Nucleus accumbens (tissue), 56 donors: Measurements from ENCODE around the gene SLC26A8.
"Not testable (repeated sequence)": the region's sequence is repeated elsewhere in the genome, so short reads cannot be mapped to it uniquely, and the experiment has no call there.

ENCODE experiments used
- DNase-seq, 56 donors: peaks; one replicate each; lab custom pipeline; 2025; lab: John Stamatoyannopoulos, UW

Gene SLC26A8

DNA sequence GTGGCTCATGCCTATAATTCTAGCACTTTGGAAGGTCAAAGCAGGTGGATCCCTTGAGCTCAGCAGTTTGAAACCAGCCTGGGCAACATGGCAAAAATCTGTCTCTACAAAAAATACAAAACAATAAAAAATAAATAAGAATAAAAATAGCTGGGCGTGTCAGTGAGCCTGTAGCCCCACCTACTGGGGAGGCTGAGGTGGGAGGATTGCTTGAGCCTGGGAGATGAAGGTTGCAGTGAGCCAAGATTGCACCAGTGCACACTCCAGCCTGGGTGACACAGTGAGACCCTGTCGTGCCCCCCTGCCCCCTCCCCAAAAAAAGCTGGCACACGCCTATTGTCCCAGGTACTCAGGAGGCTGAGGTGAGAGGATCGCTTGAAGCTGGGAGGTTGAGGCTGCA, 68.5 kb downstream of the SLC26A8 start:
- no peak for DNase-seq

- DNase-seq: peak in 3 of 56 donors; percentile 3 to 7 (median 7)
Measured at GRCh38 chr6:35955521-35955920, 68.9 kb downstream of the SLC26A8 start.

GRCh38 chr6:35955071-35955470, 69.4 kb downstream of the SLC26A8 start:
- no peak for DNase-seq

DNA sequence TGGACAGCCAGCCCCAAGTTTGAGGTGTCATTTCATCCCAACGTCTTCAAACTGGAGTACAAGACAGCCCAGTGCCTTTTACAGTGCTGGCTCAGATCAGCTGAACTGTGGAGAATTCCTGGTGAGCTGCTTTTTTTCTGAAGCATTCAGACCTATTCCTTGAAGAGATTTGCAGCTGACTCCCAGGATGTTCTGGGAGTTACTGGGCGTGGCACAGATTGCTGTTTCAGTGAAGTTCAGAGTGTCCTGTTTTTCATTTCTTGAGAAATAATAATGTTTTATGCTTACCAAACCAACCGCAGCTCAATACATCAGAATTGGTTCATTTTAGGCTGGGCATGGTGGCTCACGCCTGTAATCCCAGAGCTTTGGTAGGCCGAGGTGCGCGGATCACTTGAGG, 70.1 kb downstream of the SLC26A8 start:
- DNase-seq: no peak

- DNase-seq: no peak
Measured at GRCh38 chr6:35948725-35949124, 75.7 kb downstream of the SLC26A8 start.

GRCh38 chr6:35945650-35946025, 78.8 kb downstream of the SLC26A8 start:
- DNase-seq: no peak

GRCh38 chr6:35943390-35943789, 81.1 kb downstream of the SLC26A8 start:
- no peak for DNase-seq

- DNase-seq: no peak
Measured at GRCh38 chr6:35942355-35942754, 82.1 kb downstream of the SLC26A8 start.

DNA sequence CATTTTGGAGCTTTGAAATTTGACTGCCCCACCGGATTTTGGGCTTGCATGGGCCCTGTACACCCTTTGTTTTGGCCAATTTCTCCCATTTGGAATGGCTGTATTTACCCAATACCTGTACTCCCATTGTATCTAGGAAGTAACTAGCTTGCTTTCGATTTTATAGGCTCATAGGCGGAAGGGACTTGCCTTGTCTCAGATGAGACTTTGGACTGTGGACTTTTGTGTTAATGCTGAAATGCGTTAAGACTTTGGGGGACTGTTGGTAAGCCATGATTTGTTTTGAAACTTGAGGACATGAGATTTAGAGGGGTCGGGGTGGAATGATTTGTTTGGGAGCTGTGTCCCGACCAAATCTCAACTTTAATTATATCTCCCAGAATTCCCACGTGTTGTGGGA, 83.3 kb downstream of the SLC26A8 start:
- DNase-seq: not testable (repeated sequence)

DNA sequence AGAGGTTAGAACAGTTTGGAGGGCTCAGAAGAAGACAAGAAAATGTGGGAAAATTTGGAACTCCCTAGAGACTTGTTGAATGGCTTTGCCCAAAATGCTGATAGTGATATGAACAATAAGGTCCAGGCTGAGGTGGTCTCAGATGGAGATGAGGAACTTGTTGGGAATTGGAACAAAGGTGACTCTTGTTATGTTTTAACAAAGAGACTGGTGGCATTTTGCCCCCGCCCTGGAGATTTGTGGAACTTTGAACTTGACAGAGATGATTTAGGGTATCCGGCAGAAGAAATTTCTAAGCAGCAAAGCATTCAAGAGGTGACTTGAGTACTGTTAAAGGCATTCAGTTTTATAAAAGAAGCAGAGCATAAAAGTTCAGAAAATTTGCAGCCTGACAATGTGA, 84.4 kb downstream of the SLC26A8 start:
- not testable (repeated sequence) for DNase-seq

DNA sequence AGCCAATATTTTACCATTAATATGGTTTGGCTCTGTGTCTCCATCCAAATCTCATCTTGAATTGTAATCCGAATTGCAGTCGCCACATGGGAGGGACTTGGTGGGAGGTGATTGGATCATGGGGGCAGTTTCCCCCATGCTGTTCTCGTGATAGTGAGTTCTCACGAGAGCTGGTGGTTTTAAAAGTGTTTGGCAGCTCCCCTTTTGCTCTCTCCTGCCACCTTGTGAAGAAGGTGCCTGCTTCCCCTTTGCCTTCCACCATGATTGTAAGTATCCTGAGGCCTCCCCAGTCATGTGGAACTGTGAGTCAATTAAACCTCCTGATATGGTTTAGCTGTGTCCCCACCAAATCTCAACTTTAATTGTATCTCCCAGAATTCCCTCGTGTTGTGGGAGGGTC, 85.2 kb downstream of the SLC26A8 start:
- not testable (repeated sequence) for DNase-seq

- no peak for DNase-seq
Measured at GRCh38 chr6:35936681-35937359, 87.6 kb downstream of the SLC26A8 start.

GRCh38 chr6:35935469-35935868, 89.0 kb downstream of the SLC26A8 start:
- DNase-seq: no peak

GRCh38 chr6:35933844-35934243, 90.6 kb downstream of the SLC26A8 start:
- no peak for DNase-seq

- DNase-seq: not testable (repeated sequence)
Measured at GRCh38 chr6:35931873-35932272, 92.6 kb downstream of the SLC26A8 start.

- DNase-seq: no peak
Measured at GRCh38 chr6:35931120-35931561, 93.3 kb downstream of the SLC26A8 start.

DNA sequence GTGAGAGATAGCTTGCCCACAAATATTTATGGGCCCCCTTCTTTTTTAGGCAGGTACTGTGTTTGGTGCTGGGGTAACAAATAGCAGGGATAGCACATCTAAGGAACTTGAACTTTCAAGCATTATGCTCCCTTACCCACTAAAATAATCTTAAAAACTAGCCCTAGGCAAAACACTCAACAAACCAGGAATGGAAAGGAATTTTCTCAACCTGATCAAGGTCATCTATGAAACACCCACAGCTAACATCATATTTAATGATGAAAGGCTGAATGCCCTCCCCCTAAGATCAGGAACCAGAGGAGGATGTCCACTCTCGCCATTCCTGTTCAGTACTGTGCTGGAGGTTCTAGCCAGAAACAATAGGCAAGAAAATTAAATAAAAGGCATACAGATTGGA, 94.8 kb downstream of the SLC26A8 start:
- no peak for DNase-seq

- no peak for DNase-seq
Measured at GRCh38 chr6:35926509-35927215, 97.8 kb downstream of the SLC26A8 start.

- no peak for DNase-seq
Measured at GRCh38 chr6:35925961-35926360, 98.5 kb downstream of the SLC26A8 start.

DNA sequence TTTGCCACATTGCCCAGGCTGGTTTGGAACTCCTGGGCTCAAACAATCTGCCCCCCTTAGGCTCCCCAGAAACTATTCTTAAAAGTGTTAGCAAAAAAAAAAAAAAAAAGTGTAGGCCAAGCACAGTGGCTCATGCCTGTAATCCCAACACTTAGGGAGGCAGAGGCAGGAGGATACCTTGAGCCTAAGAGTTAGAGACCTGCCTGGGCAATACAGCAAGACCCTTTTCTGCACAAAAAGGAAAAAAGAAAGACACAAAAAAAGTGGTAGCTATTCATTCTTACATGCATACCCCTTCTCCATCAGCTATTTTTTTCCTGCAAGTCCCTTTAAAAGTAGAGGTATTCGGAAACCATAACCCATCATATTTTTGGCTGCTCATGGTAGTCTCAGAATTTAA, 100.3 kb downstream of the SLC26A8 start:
- no peak for DNase-seq

GRCh38 chr6:35922139-35922554, 102.3 kb downstream of the SLC26A8 start:
- DNase-seq: no peak
